Pancreas (tissue), 10 donors: ENCODE data around the gene ZNF783. TPM values are rescaled to one million over a fixed set of nuclear protein-coding genes. Genes with fewer than 3 reads are reported as not detected.

ENCODE experiments used
- ATAC-seq, 4 donors: fragments of 200-7000 bp; cut with Tn5 transposase; one replicate each; pipeline versions ENCODE4 v1.8.0 to v1.9.1; 2020; ENCODE audit warnings: mild to moderate bottlenecking in 4 of 4, moderate library complexity in 4 of 4
- DNase-seq, 6 donors: peaks; one replicate each; pipeline ENCODE4 v3.0.0-alpha.2; 2020
- FAIRE-seq: peaks from 2 replicates; lab custom pipeline; 2012; peaks lifted over from hg19 to GRCh38; lab: Jason Lieb, UNC
- H3K27ac ChIP-seq, 4 donors: fragments of 200-600 bp; sonication (generic); 1 replicate in 3 of 4; 2 replicates in 1 of 4; pipeline versions ENCODE4 v1.5.0 to v1.8.0; 2020
- H3K27me3 ChIP-seq, 4 donors: fragments of 200-600 bp; one replicate each; pipeline ENCODE4 v1.8.0; 2021
- H3K36me3 ChIP-seq, 3 donors: fragments of 200-600 bp; sonication (generic) in 1 of 3; one replicate each; pipeline versions ENCODE4 v1.5.0 to v1.8.0; 2020 to 2021
- H3K4me1 ChIP-seq, 3 donors: fragments of 200-600 bp; one replicate each; pipeline ENCODE4 v1.8.0; 2021
- H3K4me3 ChIP-seq, 4 donors: fragments of 200-600 bp; sonication (generic) in 2 of 4; one replicate each; pipeline versions ENCODE4 v1.5.0 to v1.8.0; 2020 to 2021
- H3K9me3 ChIP-seq, 4 donors: fragments of 200-600 bp; one replicate each; pipeline ENCODE4 v1.8.0; 2021
- WGBS, 2 donors: extraction: QIAGEN DNeasy Blood & Tissue Kit; methylation state at CpG; one replicate each; pipeline ENCODE4 v1.1.7; 2013; 5-methylcytosine and 5-hydroxymethylcytosine counted together
- intact Hi-C, 3 donors: fragments of 100-400 bp; cut with DNase I; formaldehyde crosslinking; loops; one replicate each; pipeline versions ENCODE4 v1.11.1 to v1.14.2; 2022
- polyA plus RNA-seq, 2 donors: library from polyadenylated mRNA; stranded (reverse); fragments of 200-250 nt; gene quantifications; one replicate each; pipeline ENCODE4 v1.2.3, GENCODE V29; 2013
- total RNA-seq, 6 donors: library from RNA; stranded (reverse); fragmentation: NEBNext Ultra II Directional in 4 of 6; extraction: Animal tissue kit (Norgen Biotek cat#: 25700) in 4 of 6; gene quantifications; one replicate each; pipeline versions ENCODE4 v1.2.1 to v1.2.4, GENCODE V29; 2021 to 2023
- TF ChIP-seq, protein P1 (sequence below), 4 donors: fragments of 200-600 bp; sonication (generic) in 3 of 4; IDR thresholded peaks; one replicate each; pipeline versions ENCODE4 v1.5.0 to v1.8.0; 2021; ENCODE audit warnings: antibody characterized with exemption in 4 of 4
- donor health status: healthy with polysubstance abuse.
- donor health status: DM: no; HTN: no; CAD: no; lungs with moderate emphysema.
- donor health status: DM: no; HTN: no; CAD: no.
- donor health status: control.
- donor health status: control.
- donor health status: Bipolar disorder and iron deficiency.
- donor health status: DM: yes; HTN: yes; CAD: no.
- donor health status: DM: no; HTN: no; CAD: no.
- donor health status: DM: no; HTN: no; CAD: no.
- donor health status: DM: yes; HTN: yes; CAD: no.

Gene ZNF783
- total and polyA plus RNA-seq, 8 donors, result 4.7 to 11.2 (median 6.1) TPM

DNA sequence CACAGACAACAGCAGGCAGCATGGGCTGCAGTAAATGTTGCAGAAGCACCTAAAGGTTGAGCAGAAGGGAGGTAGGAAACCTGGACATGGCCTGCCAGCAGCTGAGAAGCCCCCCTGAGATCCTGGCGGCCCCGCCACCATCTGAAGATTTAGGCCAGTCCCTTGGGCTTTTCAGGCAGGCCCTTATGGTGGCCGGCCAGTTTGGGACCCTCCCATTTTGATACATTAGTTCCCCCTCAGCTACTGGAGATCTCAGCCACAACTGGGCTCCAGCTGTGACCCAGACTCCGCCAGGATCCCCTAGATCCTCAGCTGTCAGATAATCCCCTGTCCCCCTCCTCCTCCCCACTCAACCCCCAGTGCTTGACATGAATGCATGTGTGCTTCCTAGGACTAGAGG is 34.4 kb downstream of the ZNF783 start:
- 90% methylated on average over 4 of the region's 4 CpGs for WGBS, 2 donors
- TF ChIP-seq, protein P1, sequence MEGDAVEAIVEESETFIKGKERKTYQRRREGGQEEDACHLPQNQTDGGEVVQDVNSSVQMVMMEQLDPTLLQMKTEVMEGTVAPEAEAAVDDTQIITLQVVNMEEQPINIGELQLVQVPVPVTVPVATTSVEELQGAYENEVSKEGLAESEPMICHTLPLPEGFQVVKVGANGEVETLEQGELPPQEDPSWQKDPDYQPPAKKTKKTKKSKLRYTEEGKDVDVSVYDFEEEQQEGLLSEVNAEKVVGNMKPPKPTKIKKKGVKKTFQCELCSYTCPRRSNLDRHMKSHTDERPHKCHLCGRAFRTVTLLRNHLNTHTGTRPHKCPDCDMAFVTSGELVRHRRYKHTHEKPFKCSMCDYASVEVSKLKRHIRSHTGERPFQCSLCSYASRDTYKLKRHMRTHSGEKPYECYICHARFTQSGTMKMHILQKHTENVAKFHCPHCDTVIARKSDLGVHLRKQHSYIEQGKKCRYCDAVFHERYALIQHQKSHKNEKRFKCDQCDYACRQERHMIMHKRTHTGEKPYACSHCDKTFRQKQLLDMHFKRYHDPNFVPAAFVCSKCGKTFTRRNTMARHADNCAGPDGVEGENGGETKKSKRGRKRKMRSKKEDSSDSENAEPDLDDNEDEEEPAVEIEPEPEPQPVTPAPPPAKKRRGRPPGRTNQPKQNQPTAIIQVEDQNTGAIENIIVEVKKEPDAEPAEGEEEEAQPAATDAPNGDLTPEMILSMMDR (IDR thresholded peaks at IDR 0.05), result no peak
- Histone ChIP-seq H3K4me1 (no peaks in the 10 kb centered on the region), H3K4me3 (no peak overlapping the region), H3K36me3 (peaks cover 0 to 9% (median 0%) of the 10 kb centered on the region in 3 donors), H3K27ac (no peak overlapping the region), H3K27me3 (no peaks in the 10 kb centered on the region), H3K9me3 (no peaks in the 10 kb centered on the region)
- intact Hi-C loops, result no loop called here
- DNase-seq, result no peak
- no peak for FAIRE-seq
- no peak for ATAC-seq

DNA sequence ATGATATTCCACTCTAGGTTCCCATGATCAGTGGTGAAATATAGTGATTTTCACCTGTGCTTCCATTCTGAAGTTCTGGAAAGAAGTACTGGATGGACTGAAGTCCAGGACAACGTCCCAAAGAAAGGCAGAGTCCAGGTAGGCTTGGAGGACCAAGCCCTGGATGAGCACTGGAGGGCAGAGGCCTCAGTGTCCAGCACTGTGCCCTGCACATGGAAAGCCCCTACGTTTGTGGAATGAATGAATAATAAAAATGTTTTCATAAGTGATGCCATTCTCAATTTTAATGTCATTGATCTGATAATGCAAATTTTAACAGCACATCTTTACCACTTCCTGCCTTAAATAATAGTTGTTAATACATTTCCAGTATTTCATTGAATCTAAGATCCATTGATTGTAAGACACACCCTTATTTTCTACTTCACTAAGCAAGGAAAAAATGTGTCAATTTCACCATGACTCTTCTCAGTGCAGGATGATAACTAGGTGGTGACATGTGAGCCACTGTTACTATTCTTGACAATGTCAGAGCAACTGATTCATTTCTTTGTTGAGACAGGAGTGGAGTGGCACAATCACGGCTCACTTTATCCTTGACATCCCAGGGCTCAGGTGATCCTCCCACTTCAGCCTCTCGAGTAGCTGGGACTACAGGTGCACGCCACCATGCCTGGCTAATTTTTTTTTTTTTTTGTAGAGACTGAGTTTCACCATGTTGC is 35.2 kb downstream of the ZNF783 start:
- ATAC-seq, result no peak
- Histone ChIP-seq H3K27me3 (no peaks in the 10 kb centered on the region), H3K9me3 (no peaks in the 10 kb centered on the region), H3K4me1 (no peaks in the 10 kb centered on the region), H3K36me3 (peaks cover 0 to 9% (median 0%) of the 10 kb centered on the region in 3 donors), H3K27ac (no peak overlapping the region), H3K4me3 (no peak overlapping the region)
- intact Hi-C loops, result no loop called here
- no peak for DNase-seq
- no peak for FAIRE-seq
- 70 to 76% methylated on average over 5 of the region's 5 CpGs for WGBS, 2 donors
- TF ChIP-seq, protein P1 (IDR thresholded peaks at IDR 0.05), result no peak

DNA sequence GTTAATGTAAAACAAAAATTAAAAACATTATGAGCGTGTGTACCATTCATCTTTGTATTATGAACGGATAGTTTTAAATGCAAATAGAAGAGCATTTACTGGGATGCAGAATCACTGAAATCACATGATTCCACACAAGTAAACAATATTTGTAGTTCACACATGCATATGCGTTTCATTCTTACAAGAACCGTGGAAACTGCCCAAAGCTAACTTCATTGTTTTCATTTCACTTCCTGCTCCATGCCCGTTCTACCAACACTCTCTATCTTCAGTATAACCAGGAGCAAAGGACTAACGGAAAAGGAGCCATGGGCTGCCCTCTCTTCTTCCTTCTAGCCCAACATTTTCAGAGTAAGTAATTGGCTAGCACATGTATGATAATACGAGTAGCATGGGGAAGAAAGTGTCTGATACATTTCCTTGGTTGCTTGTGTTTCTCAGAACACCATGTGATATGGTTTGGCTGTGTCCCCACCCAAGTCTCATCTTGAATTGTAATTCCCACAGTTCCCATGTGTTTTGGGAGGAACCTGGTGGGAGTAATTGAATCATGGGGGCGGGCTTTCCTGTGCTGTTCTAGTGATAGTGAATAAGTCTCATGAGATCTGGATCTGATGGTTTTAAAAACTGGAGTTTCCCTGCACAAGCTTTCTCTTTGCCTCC is 38.8 kb downstream of the ZNF783 start:
- TF ChIP-seq, protein P1 (IDR thresholded peaks at IDR 0.05), result no peak

DNA sequence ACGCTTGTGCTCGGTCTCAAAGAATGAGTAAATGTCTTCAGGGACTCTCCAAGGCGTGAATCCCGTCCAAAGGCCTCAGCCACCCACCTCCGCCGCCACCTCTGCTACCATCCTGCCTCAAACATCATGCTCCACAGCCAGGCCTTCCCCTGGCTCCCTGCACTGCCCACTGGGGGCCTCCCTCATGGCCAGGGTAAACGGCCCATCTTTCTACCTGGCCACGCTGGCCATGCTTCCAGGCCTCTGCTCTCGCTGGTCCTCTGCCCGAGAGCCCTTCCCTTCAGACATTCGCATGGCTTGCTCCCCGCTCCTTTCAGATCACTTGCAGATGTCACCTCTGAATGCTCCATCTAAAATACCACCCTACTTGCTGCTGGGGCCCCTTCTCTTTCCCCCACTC is 40.2 kb downstream of the ZNF783 start:
- Histone ChIP-seq H3K4me3 (no peak overlapping the region), H3K4me1 (no peaks in the 10 kb centered on the region), H3K9me3 (no peaks in the 10 kb centered on the region), H3K27ac (no peak overlapping the region), H3K27me3 (no peaks in the 10 kb centered on the region), H3K36me3 (no peaks in the 10 kb centered on the region)
- ATAC-seq, result no peak
- 79 to 90% methylated on average over 12 of the region's 12 CpGs for WGBS, 2 donors
- TF ChIP-seq, protein P1 (IDR thresholded peaks at IDR 0.05), result no peak
- FAIRE-seq, result no peak
- DNase-seq, result no peak
- intact Hi-C loops, result no loop called here

More for the DNA sequence above, 38.8 kb downstream of the ZNF783 start:
- H3K9me3 ChIP-seq, result no peaks in the 10 kb centered on the region
- H3K27ac ChIP-seq, result no peak overlapping the region
- H3K4me3 ChIP-seq, result no peak overlapping the region
- no peaks in the 10 kb centered on the region for H3K27me3 ChIP-seq
- ATAC-seq (no peak), DNase-seq (no peak), FAIRE-seq (no peak)
- no peaks in the 10 kb centered on the region for H3K4me1 ChIP-seq
- intact Hi-C loops, result no loop called here
- WGBS, 2 donors, result 67 to 71% methylated on average over 8 of the region's 8 CpGs
- no peaks in the 10 kb centered on the region for H3K36me3 ChIP-seq

DNA sequence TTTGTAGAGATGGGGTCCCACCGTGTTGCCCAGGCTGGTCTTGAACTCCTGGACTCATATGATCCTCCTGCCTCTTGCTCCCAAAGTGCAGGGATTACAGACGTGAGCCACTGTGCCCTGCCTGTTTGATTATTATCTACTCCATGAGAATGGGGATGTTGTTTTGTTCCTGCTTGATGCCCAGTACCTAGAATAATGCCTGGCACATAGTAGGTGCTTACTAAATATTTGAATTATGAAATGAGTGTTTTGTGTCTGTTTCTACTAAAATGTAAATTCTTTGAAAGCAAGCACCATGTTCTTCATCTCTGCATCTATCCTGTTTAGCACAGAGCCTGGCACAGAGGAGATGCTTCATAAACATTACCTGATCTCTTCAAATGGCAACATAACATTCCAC is 40.9 kb downstream of the ZNF783 start:
- TF ChIP-seq, protein P1 (IDR thresholded peaks at IDR 0.05), result no peak
- DNase-seq (no peak), ATAC-seq (no peak), FAIRE-seq (no peak)
- 64% methylated on average over 2 of the region's 2 CpGs for WGBS, 2 donors
- no peaks in the 10 kb centered on the region for H3K27me3 ChIP-seq
- no peaks in the 10 kb centered on the region for H3K4me1 ChIP-seq
- H3K36me3 ChIP-seq, result no peaks in the 10 kb centered on the region
- H3K9me3 ChIP-seq, result no peaks in the 10 kb centered on the region
- intact Hi-C loops, result no loop called here
- H3K27ac ChIP-seq, result no peak overlapping the region
- no peak overlapping the region for H3K4me3 ChIP-seq
